Cardiac muscle cell (in vitro differentiated cells and primary cell): Measurements from ENCODE around the gene PAQR5. TPM values are rescaled to one million over a fixed set of nuclear protein-coding genes. Genes with fewer than 3 reads are reported as not detected.
A peak's percentile ranks its signal among the peaks of the same experiment; 100 is the strongest.

Experiments used
- DNase-seq, 2 donors: peaks; one replicate each; pipeline versions ENCODE4 v3.0.0 to v3.0.0-alpha.2; 2010 to 2017; ENCODE audit warnings: low read depth in 1 of 2, low spot score in 1 of 2
- H3K27ac ChIP-seq: fragments of 200-600 bp; sonication (generic); 2 replicates; pipeline ENCODE4 v1.5.1; 2016
- H3K27me3 ChIP-seq: fragments of 200-600 bp; sonication (generic); 2 replicates; pipeline ENCODE4 v1.6.0; 2016; ENCODE audit warnings: control low read depth
- H3K36me3 ChIP-seq: fragments of 200-600 bp; sonication (generic); 2 replicates; pipeline ENCODE4 v1.5.1; 2016; ENCODE audit warnings: control low read depth
- H3K4me1 ChIP-seq: fragments of 200-600 bp; sonication (generic); 2 replicates; pipeline ENCODE4 v1.8.1; 2017; ENCODE audit warnings: low read depth, mild to moderate bottlenecking, mixed run types
- H3K4me3 ChIP-seq: fragments of 200-600 bp; sonication (generic); 2 replicates; pipeline ENCODE4 v1.5.1; 2016; ENCODE audit warnings: mild to moderate bottlenecking
- H3K9me3 ChIP-seq: fragments of 200-600 bp; sonication (generic); 2 replicates; pipeline ENCODE4 v1.5.1; 2017; ENCODE audit warnings: low read depth, mild to moderate bottlenecking, control low read depth
- polyA plus RNA-seq: library from polyadenylated mRNA; unstranded; fragments of >200 nt; fragmentation: Nextera tagmentation; extraction: Ambion mirVana; gene quantifications from 2 replicates; pipeline ENCODE4 v1.2.1, GENCODE V29; 2016
- total RNA-seq: library from RNA; depleted of rRNA; stranded (reverse); fragments of >200 nt; gene quantifications from 2 replicates; pipeline ENCODE4 v1.2.3, GENCODE V29; 2016
- TF ChIP-seq, protein P1 (sequence below): IDR thresholded peaks from 2 replicates; pipeline ENCODE4 v1.5.1; 2012; ENCODE audit warnings: low read depth, mild to moderate bottlenecking, low read length

PAQR5 gene
- total and polyA plus RNA-seq, 2 experiments from 2014 or later: 0.18 to 0.39 TPM

GRCh38 chr15:69342460-69343076, 43.9 kb downstream of the PAQR5 start:
- peak overlapping the region; percentile 59 for H3K27ac ChIP-seq
- H3K4me3 ChIP-seq: no peak overlapping the region
- H3K27me3 ChIP-seq: no peaks in the 10 kb centered on the region
- DNase-seq: peak in 1 of 2 donors; percentile 30
- TF ChIP-seq, protein P1, sequence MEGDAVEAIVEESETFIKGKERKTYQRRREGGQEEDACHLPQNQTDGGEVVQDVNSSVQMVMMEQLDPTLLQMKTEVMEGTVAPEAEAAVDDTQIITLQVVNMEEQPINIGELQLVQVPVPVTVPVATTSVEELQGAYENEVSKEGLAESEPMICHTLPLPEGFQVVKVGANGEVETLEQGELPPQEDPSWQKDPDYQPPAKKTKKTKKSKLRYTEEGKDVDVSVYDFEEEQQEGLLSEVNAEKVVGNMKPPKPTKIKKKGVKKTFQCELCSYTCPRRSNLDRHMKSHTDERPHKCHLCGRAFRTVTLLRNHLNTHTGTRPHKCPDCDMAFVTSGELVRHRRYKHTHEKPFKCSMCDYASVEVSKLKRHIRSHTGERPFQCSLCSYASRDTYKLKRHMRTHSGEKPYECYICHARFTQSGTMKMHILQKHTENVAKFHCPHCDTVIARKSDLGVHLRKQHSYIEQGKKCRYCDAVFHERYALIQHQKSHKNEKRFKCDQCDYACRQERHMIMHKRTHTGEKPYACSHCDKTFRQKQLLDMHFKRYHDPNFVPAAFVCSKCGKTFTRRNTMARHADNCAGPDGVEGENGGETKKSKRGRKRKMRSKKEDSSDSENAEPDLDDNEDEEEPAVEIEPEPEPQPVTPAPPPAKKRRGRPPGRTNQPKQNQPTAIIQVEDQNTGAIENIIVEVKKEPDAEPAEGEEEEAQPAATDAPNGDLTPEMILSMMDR: no peak
- peaks cover 18% of the 10 kb centered on the region for H3K4me1 ChIP-seq
- H3K9me3 ChIP-seq: no peaks in the 10 kb centered on the region
- H3K36me3 ChIP-seq: no peaks in the 10 kb centered on the region

- no peaks in the 10 kb centered on the region for H3K9me3 ChIP-seq
- peak overlapping the region; percentile 59 for H3K27ac ChIP-seq
- TF ChIP-seq, protein P1: no peak
- no peak overlapping the region for H3K4me3 ChIP-seq
- H3K36me3 ChIP-seq: no peaks in the 10 kb centered on the region
- H3K27me3 ChIP-seq: no peaks in the 10 kb centered on the region
- H3K4me1 ChIP-seq: peaks cover 18% of the 10 kb centered on the region
- no peak for DNase-seq
Measured at GRCh38 chr15:69343133-69343532, 44.4 kb downstream of the PAQR5 start.

DNA sequence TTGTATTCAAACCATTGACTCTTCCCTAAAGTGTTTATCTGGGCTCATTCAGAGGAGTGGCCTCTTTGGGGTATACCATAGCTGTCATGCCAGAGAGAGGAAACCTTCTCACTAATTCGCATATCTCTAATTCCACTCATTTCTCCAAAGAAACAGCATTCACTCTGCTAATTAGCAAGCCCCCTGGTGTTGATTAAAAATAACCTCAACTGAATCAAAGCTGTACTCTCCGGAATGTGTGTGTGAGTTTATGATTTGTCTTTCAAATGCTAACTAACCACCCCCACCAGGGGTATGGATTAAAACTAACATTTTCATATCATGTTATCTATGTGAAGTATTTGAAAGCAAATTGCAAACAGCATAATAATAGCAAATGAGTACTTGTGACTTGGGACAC, 45.5 kb downstream of the PAQR5 start:
- Histone ChIP-seq H3K36me3 (no peaks in the 10 kb centered on the region), H3K27me3 (no peaks in the 10 kb centered on the region), H3K27ac (no peak overlapping the region), H3K9me3 (no peaks in the 10 kb centered on the region), H3K4me3 (no peak overlapping the region), H3K4me1 (peaks cover 18% of the 10 kb centered on the region)
- DNase-seq: no peak
- TF ChIP-seq, protein P1: no peak

DNA sequence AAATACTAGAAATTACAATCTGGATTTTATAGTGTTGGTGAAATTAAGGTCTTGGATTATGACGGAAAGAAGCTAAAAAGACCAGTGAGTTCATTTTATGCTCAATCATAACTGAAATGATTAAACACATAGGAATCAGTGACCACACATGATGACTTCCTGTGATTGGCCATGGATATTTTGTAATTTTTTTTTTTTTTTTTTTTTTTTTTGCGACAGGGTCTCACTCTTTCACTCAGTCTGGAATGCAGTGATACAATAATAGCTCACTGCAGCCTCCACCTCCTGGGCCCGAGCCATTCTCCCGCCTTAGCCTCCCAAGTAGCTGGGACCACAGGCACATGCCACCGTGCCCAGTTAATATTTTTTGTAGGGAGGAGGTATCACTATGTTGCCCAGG, 47.4 kb downstream of the PAQR5 start:
- no peak overlapping the region for H3K27ac ChIP-seq
- DNase-seq: peak in 1 of 2 donors; percentile 35
- no peak overlapping the region for H3K4me3 ChIP-seq
- no peaks in the 10 kb centered on the region for H3K27me3 ChIP-seq
- TF ChIP-seq, protein P1: no peak
- peaks cover 18% of the 10 kb centered on the region for H3K4me1 ChIP-seq
- H3K36me3 ChIP-seq: no peaks in the 10 kb centered on the region
- H3K9me3 ChIP-seq: no peaks in the 10 kb centered on the region

DNA sequence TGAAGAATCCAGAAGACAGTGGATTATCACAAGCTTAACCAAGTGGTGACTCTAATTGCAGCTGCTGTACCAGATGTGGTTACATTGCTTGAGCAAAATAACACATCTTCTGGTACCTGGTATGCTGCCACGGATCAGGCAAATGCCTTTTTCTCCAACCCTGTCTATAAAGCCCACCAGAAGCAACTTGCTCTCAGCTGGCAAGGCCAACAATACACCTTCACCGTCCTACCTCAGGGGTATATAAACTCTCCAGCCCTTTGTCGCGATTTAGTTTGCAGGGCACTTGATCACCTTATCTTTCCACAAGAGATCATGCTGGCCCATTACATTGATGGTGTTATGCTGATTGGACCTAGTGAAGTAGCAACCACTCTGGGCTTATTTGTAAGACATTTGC, 52.6 kb downstream of the PAQR5 start:
- no peaks in the 10 kb centered on the region for H3K4me1 ChIP-seq
- no peaks in the 10 kb centered on the region for H3K36me3 ChIP-seq
- H3K9me3 ChIP-seq: no peaks in the 10 kb centered on the region
- no peak overlapping the region for H3K27ac ChIP-seq
- no peak overlapping the region for H3K4me3 ChIP-seq
- DNase-seq: no peak
- TF ChIP-seq, protein P1: no peak
- no peaks in the 10 kb centered on the region for H3K27me3 ChIP-seq
